NCI-H2029 treated with DMSO at 0.1 percent for 48 hours (cell line): ENCODE results near the gene MRPL17.

Source experiments
- DNase-seq: peaks from one replicate; lab custom pipeline; 2025; lab: John Stamatoyannopoulos, UW

The MRPL17 gene

GRCh38 chr11:6632116-6633073 lies 50.7 kb downstream of the MRPL17 start:
- DNase-seq: no peak

GRCh38 chr11:6631361-6631890 lies 51.7 kb downstream of the MRPL17 start:
- DNase-seq: no peak

- DNase-seq: no peak
These were observed 52.4 kb downstream of the MRPL17 start for GRCh38 chr11:6630632-6631291.
